Thyroid gland (tissue), 4 donors: Measurements from ENCODE around the gene NFKB1. TPM values are rescaled to one million over a fixed set of nuclear protein-coding genes. Genes with fewer than 3 reads are reported as not detected.

Experiments
- DNase-seq, 2 donors: peaks; one replicate each; pipeline ENCODE4 v3.0.0-alpha.2; 2019
- H3K27ac ChIP-seq, 3 donors: fragments of 200-600 bp; sonication (generic); 1 replicate in 2 of 3; 2 replicates in 1 of 3; pipeline ENCODE4 v1.5.1; 2016 to 2019; ENCODE audit warnings: mild to moderate bottlenecking in 1 of 3, moderate library complexity in 1 of 3
- H3K27me3 ChIP-seq: fragments of 200-600 bp; sonication (generic); one replicate; pipeline ENCODE4 v1.5.1; 2019
- H3K36me3 ChIP-seq, 2 donors: fragments of 200-600 bp; sonication (generic); one replicate each; pipeline ENCODE4 v1.5.1; 2016 to 2019
- H3K4me1 ChIP-seq, 2 donors: fragments of 200-600 bp; sonication (generic); one replicate each; pipeline ENCODE4 v1.5.1; 2017 to 2019
- H3K4me3 ChIP-seq, 3 donors: fragments of 200-600 bp; sonication (generic); replicated peaks in 1 of 3; 1 replicate in 2 of 3; 2 replicates in 1 of 3; pipeline ENCODE4 v1.5.1; 2016; ENCODE audit warnings: mild to moderate bottlenecking in 1 of 3
- H3K9me3 ChIP-seq: fragments of 200-600 bp; sonication (generic); one replicate; pipeline ENCODE4 v1.5.1; 2017
- POLR2A ChIP-seq, 2 donors: fragments of 450-650 bp; IDR thresholded peaks; one replicate each; pipeline ENCODE4 v1.6.1; 2017; ENCODE audit warnings: antibody characterized with exemption in 2 of 2, mild to moderate bottlenecking in 2 of 2, moderate library complexity in 1 of 2
- WGBS, 2 donors: methylation state at CpG; one replicate each; pipeline ENCODE4 v1.1.5; 2017; 5-methylcytosine and 5-hydroxymethylcytosine counted together
- intact Hi-C: fragments of 100-400 bp; cut with DNase I; formaldehyde crosslinking; loops from one replicate; pipeline ENCODE4 v1.15.1; 2023
- total RNA-seq, 4 donors: library from RNA; depleted of rRNA; stranded (reverse); fragments of >200 nt; gene quantifications; one replicate each; pipeline ENCODE4 v1.2.3, GENCODE V29; 2016
- TF ChIP-seq, protein P1 (sequence below), 6 experiments: fragments of 200-600 bp in 3 of 6; fragments of 450-650 bp in 3 of 6; sonication (generic) in 3 of 6; IDR thresholded peaks; one replicate each; pipeline ENCODE4 v1.5.1; 2016 to 2019; ENCODE audit warnings: antibody characterized with exemption in 6 of 6, mild to moderate bottlenecking in 2 of 6, inconsistent platforms in 1 of 6, moderate library complexity in 1 of 6

The NFKB1 gene
- total RNA-seq, 4 donors from 2014 or later: 33.5 to 50.0 (median 41.8) TPM

DNA sequence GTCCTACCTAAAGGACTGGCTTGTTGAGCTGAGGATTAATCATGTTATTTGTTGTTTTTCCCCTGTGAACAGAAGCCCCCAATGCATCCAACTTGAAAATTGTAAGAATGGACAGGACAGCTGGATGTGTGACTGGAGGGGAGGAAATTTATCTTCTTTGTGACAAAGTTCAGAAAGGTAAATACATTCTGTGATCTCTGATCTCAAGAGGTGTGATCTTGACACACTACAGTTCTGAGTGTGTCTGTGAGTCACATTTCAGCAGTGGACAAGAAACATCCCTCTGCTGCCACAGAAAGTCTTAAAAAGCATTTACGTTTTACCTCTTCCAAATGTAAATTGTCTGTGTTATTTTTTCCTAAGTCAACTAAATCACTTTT is 79.3 kb downstream of the NFKB1 start:
- Histone ChIP-seq H3K27ac (no peak overlapping the region), H3K4me1 (no peaks in the 10 kb centered on the region), H3K4me3 (no peak overlapping the region), H3K27me3 (no peaks in the 10 kb centered on the region), H3K36me3 (peaks cover 17 to 29% of the 10 kb centered on the region in 2 donors), H3K9me3 (no peaks in the 10 kb centered on the region)
- intact Hi-C loops: no loop called here
- TF ChIP-seq, protein P1, sequence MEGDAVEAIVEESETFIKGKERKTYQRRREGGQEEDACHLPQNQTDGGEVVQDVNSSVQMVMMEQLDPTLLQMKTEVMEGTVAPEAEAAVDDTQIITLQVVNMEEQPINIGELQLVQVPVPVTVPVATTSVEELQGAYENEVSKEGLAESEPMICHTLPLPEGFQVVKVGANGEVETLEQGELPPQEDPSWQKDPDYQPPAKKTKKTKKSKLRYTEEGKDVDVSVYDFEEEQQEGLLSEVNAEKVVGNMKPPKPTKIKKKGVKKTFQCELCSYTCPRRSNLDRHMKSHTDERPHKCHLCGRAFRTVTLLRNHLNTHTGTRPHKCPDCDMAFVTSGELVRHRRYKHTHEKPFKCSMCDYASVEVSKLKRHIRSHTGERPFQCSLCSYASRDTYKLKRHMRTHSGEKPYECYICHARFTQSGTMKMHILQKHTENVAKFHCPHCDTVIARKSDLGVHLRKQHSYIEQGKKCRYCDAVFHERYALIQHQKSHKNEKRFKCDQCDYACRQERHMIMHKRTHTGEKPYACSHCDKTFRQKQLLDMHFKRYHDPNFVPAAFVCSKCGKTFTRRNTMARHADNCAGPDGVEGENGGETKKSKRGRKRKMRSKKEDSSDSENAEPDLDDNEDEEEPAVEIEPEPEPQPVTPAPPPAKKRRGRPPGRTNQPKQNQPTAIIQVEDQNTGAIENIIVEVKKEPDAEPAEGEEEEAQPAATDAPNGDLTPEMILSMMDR (IDR thresholded peaks at IDR 0.05): no peak
- no peak for TF ChIP-seq POLR2A (IDR thresholded peaks at IDR 0.05)
- no peak for DNase-seq
- WGBS, 2 donors: 90 to 94% methylated on average over 1 of the region's 1 CpG

DNA sequence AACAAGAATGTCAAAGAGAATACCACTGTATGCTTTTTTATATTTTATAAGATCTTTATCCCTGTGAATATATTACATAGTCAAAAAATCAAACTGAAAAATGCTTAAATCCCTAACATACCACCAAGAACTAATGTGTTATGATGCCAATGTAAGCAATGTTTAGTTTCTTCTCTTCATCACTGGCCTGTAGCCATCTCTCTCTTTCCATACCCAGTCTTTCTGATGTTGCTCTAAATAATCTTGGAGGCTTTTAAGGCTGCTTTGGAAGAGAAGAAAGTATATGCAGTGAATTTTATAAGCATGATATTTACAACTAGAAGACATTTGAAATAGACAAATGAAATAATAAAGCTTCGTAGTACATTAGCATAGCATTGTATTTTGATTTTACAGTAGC is 82.9 kb downstream of the NFKB1 start:
- no peaks in the 10 kb centered on the region for H3K4me1 ChIP-seq
- 97 to 100% methylated on average over 1 of the region's 1 CpG for WGBS, 2 donors
- no peak overlapping the region for H3K4me3 ChIP-seq
- no peaks in the 10 kb centered on the region for H3K27me3 ChIP-seq
- intact Hi-C loops: no loop called here
- H3K36me3 ChIP-seq: peaks cover 17 to 24% of the 10 kb centered on the region in 2 donors
- H3K9me3 ChIP-seq: no peaks in the 10 kb centered on the region
- TF ChIP-seq POLR2A (IDR thresholded peaks at IDR 0.05): no peak
- TF ChIP-seq, protein P1 (IDR thresholded peaks at IDR 0.05): no peak
- no peak overlapping the region for H3K27ac ChIP-seq
- DNase-seq: no peak

DNA sequence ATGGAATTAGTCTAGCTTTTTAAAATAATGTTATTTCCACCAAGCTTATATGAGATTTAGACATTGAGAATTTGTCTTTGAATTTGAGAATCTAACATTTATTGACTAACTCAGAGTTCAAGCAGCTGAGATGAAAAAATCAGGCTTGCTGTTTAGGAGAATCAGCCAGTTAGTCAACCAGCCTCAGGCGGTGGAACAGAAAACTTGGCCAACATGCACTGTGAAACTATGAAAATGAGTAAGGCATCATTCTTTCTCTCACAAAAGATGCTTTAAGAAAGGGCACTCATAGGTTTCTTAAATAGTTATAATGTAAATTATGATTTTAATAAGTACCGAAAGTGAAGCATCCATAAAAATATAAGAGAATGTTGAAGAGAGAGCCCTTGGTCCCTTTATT is 84.2 kb downstream of the NFKB1 start:
- no peak for DNase-seq
- peaks cover 17 to 22% of the 10 kb centered on the region in 2 donors for H3K36me3 ChIP-seq
- intact Hi-C loops: no loop called here
- no peaks in the 10 kb centered on the region for H3K4me1 ChIP-seq
- no peak overlapping the region for H3K27ac ChIP-seq
- no peak for TF ChIP-seq POLR2A (IDR thresholded peaks at IDR 0.05)
- TF ChIP-seq, protein P1 (IDR thresholded peaks at IDR 0.05): no peak
- H3K27me3 ChIP-seq: no peaks in the 10 kb centered on the region
- H3K9me3 ChIP-seq: no peaks in the 10 kb centered on the region
- H3K4me3 ChIP-seq: no peak overlapping the region
- 95 to 98% methylated on average over 2 of the region's 2 CpGs for WGBS, 2 donors

DNA sequence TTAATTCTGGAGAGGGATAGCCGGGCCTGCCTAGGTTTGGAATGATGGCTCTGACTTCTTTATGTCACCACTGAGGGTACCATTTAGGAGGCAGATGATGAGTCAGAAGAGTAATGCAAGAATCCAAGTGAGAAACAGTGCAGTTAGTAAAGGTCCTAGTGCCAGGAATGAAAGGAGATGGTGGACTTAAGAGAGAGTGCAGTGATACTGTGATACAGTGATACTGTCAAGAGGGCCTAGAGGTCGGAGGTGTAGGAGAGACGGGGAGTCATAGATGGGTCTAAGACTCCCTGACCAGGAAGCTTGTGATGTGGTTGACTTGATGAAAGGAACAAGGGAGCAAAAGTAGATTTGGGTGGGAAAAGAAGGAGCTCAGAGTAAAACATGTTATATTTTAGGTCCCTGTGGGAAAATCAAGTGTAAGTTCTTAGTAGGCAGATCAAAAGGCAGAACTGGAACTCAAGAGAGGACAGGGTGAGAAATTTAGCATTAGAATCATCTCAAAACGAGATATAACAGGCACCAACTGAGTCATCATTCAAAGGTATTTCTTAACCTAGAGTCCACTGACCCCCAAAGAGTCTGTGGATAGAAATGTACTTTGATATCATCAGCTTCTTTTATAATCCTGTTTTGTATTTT is 85.0 kb downstream of the NFKB1 start:
- intact Hi-C loops: no loop called here
- no peak overlapping the region for H3K4me3 ChIP-seq
- H3K9me3 ChIP-seq: no peaks in the 10 kb centered on the region
- no peaks in the 10 kb centered on the region for H3K4me1 ChIP-seq
- H3K36me3 ChIP-seq: peaks cover 13 to 18% of the 10 kb centered on the region in 2 donors
- 90 to 93% methylated on average over 4 of the region's 4 CpGs for WGBS, 2 donors
- DNase-seq: no peak
- no peaks in the 10 kb centered on the region for H3K27me3 ChIP-seq
- TF ChIP-seq POLR2A (IDR thresholded peaks at IDR 0.05): no peak
- TF ChIP-seq, protein P1 (IDR thresholded peaks at IDR 0.05): no peak
- no peak overlapping the region for H3K27ac ChIP-seq

DNA sequence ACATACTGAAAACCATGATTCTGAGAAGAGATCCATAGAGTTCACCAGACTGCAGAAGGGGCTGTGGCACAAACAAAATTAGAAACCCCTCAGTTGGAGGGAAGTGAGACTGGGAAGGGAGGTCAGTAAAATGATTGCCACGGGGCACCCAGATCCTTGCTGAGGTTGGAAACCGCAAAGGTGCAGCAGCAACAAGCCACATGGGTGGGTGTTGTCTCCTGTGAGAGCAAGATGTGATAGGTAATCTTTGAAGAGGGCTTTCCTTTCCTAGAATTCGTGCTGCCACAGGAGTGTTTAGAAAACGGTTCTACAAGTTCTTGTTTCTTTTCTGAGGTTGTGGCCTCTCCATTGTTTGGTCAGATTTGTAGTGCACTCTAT is 85.5 kb downstream of the NFKB1 start:
- H3K4me3 ChIP-seq: no peak overlapping the region
- no peak for DNase-seq
- H3K4me1 ChIP-seq: no peaks in the 10 kb centered on the region
- no peak for TF ChIP-seq POLR2A (IDR thresholded peaks at IDR 0.05)
- TF ChIP-seq, protein P1 (IDR thresholded peaks at IDR 0.05): no peak
- H3K36me3 ChIP-seq: peaks cover 13 to 18% of the 10 kb centered on the region in 2 donors
- WGBS, 2 donors: 76 to 89% methylated on average over 4 of the region's 4 CpGs
- intact Hi-C loops: no loop called here
- H3K27me3 ChIP-seq: no peaks in the 10 kb centered on the region
- no peaks in the 10 kb centered on the region for H3K9me3 ChIP-seq
- no peak overlapping the region for H3K27ac ChIP-seq
